Adrenal gland (tissue), 12 donors: ENCODE results near the gene MYL7. TPM values are rescaled to one million over a fixed set of nuclear protein-coding genes. Genes with fewer than 3 reads are reported as not detected.

Experiments
- DNase-seq, 7 donors: peaks; one replicate each; pipeline ENCODE4 v3.0.0-alpha.2; 2019 to 2020
- H3K27ac ChIP-seq, 5 donors: fragments of 200-600 bp; sonication (generic) in 4 of 5; 1 replicate in 3 of 5; 2 replicates in 2 of 5; pipeline versions ENCODE4 v1.5.1 to v1.8.0; 2016 to 2020; ENCODE audit warnings: mild to moderate bottlenecking in 1 of 5
- H3K27me3 ChIP-seq: fragments of 200-600 bp; 2 replicates; pipeline ENCODE4 v1.8.0; 2021
- H3K36me3 ChIP-seq, 2 donors: fragments of 200-600 bp; replicated peaks in 1 of 2; 1 replicate in 1 of 2; 2 replicates in 1 of 2; pipeline versions ENCODE4 v1.5.1 to v1.8.0; 2018 to 2022
- H3K4me1 ChIP-seq, 2 donors: fragments of 200-600 bp; replicated peaks in 1 of 2; 1 replicate in 1 of 2; 2 replicates in 1 of 2; pipeline versions ENCODE4 v1.5.1 to v1.8.0; 2018 to 2021
- H3K4me3 ChIP-seq, 4 donors: fragments of 200-600 bp; sonication (generic) in 3 of 4; one replicate each; pipeline ENCODE4 v1.5.1; 2016 to 2018
- H3K9me3 ChIP-seq, 3 donors: fragments of 200-600 bp; sonication (generic) in 1 of 3; replicated peaks in 1 of 3; 1 replicate in 2 of 3; 2 replicates in 1 of 3; pipeline versions ENCODE4 v1.5.1 to v1.8.0; 2016 to 2021
- CTCF ChIP-seq, 6 experiments: fragments of 450-650 bp in 4 of 6; fragments of 200-600 bp in 2 of 6; sonication (generic) in 1 of 6; IDR thresholded peaks; 1 replicate in 5 of 6; 2 replicates in 1 of 6; pipeline versions ENCODE4 v1.5.1 to v1.8.0; 2016 to 2021; ENCODE audit warnings: antibody characterized with exemption in 6 of 6, mild to moderate bottlenecking in 2 of 6, moderate library complexity in 1 of 6
- POLR2A ChIP-seq, 2 donors: fragments of 450-650 bp; IDR thresholded peaks; one replicate each; pipeline ENCODE4 v1.6.1; 2017; ENCODE audit warnings: antibody characterized with exemption in 2 of 2, mild to moderate bottlenecking in 2 of 2, moderate library complexity in 1 of 2
- WGBS, 4 donors: extraction: QIAGEN DNeasy Blood & Tissue Kit in 2 of 4; methylation state at CpG; one replicate each; pipeline versions ENCODE4 v1.1.5 to v1.1.7; 2013 to 2017; 5-methylcytosine and 5-hydroxymethylcytosine counted together
- intact Hi-C, 2 donors: fragments of 100-400 bp; cut with DNase I; formaldehyde crosslinking; loops; one replicate each; pipeline versions ENCODE4 v1.14.1 to v1.15.0; 2022 to 2023
- polyA plus RNA-seq, 3 donors: library from polyadenylated mRNA; stranded (reverse); fragments of 200-250 nt in 2 of 3; fragments of 350-450 nt in 1 of 3; fragmentation: Illumina TruSeq in 1 of 3; extraction: RNeasy Lipid Tissue Mini Kit (QIAGEN cat#74804) in 1 of 3; gene quantifications; one replicate each; pipeline ENCODE4 v1.2.3, GENCODE V29; 2013 to 2014
- total RNA-seq, 9 donors: library from RNA; depleted of rRNA in 4 of 9; stranded (reverse); fragments of >200 nt in 4 of 9; fragments of 120-200 nt in 1 of 9; fragmentation: NEBNext Ultra II Directional in 1 of 9; extraction: Animal tissue kit (Norgen Biotek cat#: 25700) in 1 of 9; gene quantifications; one replicate each; pipeline versions ENCODE4 v1.1.0 to v1.2.4, GENCODE V29; 2013 to 2023
- donor health status: healthy with polysubstance abuse.
- donor health status: Bipolar disorder and iron deficiency.
- donor health status: DM: yes; HTN: yes; CAD: no.
- donor health status: DM: no; HTN: no; CAD: no.
- donor health status: DM: no; HTN: no; CAD: no.
- donor health status: DM: yes; HTN: yes; CAD: no.

The MYL7 gene
- total and polyA plus RNA-seq, 12 donors: 0.17 to 3.5 (median 0.24) TPM; not detected in 9

- 72 to 85% (median 80%) methylated on average over 10 to 15 of the region's 15 CpGs for WGBS, 4 donors
- no peaks in the 10 kb centered on the region for H3K36me3 ChIP-seq
- TF ChIP-seq CTCF (IDR thresholded peaks at IDR 0.05): no peak
- TF ChIP-seq POLR2A (IDR thresholded peaks at IDR 0.05): no peak
- H3K27me3 ChIP-seq: no peaks in the 10 kb centered on the region
- no peaks in the 10 kb centered on the region for H3K4me1 ChIP-seq
- H3K9me3 ChIP-seq: no peaks in the 10 kb centered on the region
- DNase-seq: no peak
- intact Hi-C loops: no loop called here
- H3K27ac ChIP-seq: no peak overlapping the region
- no peak overlapping the region for H3K4me3 ChIP-seq
Measured at GRCh38 chr7:44157116-44158080, 16.3 kb upstream of the MYL7 start.

- WGBS, 4 donors: 81 to 92% (median 86%) methylated on average over 4 of the region's 4 CpGs
- no peak for DNase-seq
- TF ChIP-seq CTCF (IDR thresholded peaks at IDR 0.05): no peak
- no peak for TF ChIP-seq POLR2A (IDR thresholded peaks at IDR 0.05)
- intact Hi-C loops: no loop called here
- Histone ChIP-seq H3K9me3 (no peaks in the 10 kb centered on the region), H3K4me1 (no peaks in the 10 kb centered on the region), H3K36me3 (no peaks in the 10 kb centered on the region), H3K4me3 (no peak overlapping the region), H3K27me3 (no peaks in the 10 kb centered on the region), H3K27ac (no peak overlapping the region)
Measured at GRCh38 chr7:44156453-44157010, 15.4 kb upstream of the MYL7 start.

- no peaks in the 10 kb centered on the region for H3K27me3 ChIP-seq
- intact Hi-C loops: no loop called here
- no peak overlapping the region for H3K27ac ChIP-seq
- DNase-seq: no peak
- WGBS, 4 donors: 72 to 87% (median 83%) methylated on average over 7 to 8 of the region's 8 CpGs
- H3K36me3 ChIP-seq: no peaks in the 10 kb centered on the region
- no peaks in the 10 kb centered on the region for H3K4me1 ChIP-seq
- no peaks in the 10 kb centered on the region for H3K9me3 ChIP-seq
- TF ChIP-seq POLR2A (IDR thresholded peaks at IDR 0.05) (no peak), CTCF (IDR thresholded peaks at IDR 0.05) (no peak)
- no peak overlapping the region for H3K4me3 ChIP-seq
Measured at GRCh38 chr7:44155191-44156185, 14.4 kb upstream of the MYL7 start.

- WGBS, 4 donors: 70 to 92% (median 84%) methylated on average over 3 of the region's 3 CpGs
- H3K9me3 ChIP-seq: no peaks in the 10 kb centered on the region
- no peak overlapping the region for H3K27ac ChIP-seq
- no peaks in the 10 kb centered on the region for H3K27me3 ChIP-seq
- intact Hi-C loops: no loop called here
- TF ChIP-seq CTCF (IDR thresholded peaks at IDR 0.05): no peak
- no peak for TF ChIP-seq POLR2A (IDR thresholded peaks at IDR 0.05)
- no peaks in the 10 kb centered on the region for H3K36me3 ChIP-seq
- no peaks in the 10 kb centered on the region for H3K4me1 ChIP-seq
- H3K4me3 ChIP-seq: no peak overlapping the region
- no peak for DNase-seq
Measured at GRCh38 chr7:44154703-44155102, 13.6 kb upstream of the MYL7 start.
